Measurements from ENCODE around the gene RTEL1. TPM values are rescaled to one million over a fixed set of nuclear protein-coding genes. Genes with fewer than 3 reads are reported as not detected.

RTEL1 gene
- total RNA-seq, 1 experiment from 2014 or later: 33.4 TPM

DNA sequence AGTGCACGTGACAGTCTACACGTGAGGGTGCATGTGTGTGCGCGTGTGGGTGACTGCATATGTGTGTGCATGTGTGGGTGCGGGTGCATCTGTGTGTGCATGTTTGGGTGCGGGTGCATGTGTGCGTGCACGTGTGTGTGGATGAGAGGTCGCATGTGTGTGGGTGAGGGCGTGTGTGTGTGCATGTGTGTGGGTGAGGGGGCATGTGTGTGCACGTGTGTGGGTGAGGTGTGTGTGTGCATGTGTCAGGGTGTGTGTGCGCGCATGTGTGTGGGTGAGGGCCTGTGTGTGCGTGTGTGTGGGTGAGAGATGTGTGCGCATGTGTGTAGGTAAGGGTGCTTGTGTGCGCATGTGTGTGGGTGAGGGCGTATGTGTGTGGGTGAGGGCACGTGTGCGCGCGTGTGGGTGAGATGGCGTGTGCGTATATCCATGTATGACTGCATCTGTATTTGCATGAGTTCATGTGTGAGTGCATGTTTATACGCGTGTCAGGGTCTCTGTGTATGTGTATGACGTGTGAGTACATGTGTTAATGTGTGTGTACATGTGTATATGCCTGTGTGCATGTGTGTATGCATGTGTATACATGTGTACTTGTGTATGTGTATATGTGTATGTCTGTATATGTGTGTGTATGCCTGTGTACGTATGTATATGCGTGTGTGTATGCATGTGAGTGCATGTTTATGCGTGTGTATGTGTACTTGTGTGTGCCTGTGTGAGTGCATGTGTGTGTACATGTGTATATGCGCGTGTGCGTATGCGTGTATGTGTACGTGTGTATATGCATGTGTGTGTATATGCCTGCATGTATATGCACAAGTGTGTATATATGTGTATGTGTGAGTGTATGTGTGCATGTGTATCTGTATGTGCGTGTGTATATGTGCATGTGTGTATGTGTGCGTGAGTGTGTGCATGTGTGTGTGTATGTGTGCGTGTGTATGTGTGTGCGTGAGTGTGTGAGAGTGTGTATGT is 74.3 kb downstream of the RTEL1 start:
- Mint-ChIP-seq H3K27ac (no peak overlapping the region), H3K36me3 (ENCODE audit: insufficient read depth in 1 of 3, low read depth in 3 of 3) (peaks cover 11 to 37% (median 14%) of the 10 kb centered on the region in 3 experiments; a peak in 6 of 7 replicates), H3K4me1 (no peaks in the 10 kb centered on the region), H3K9me3 (no peaks in the 10 kb centered on the region), H3K27me3 (ENCODE audit: low read depth) (no peaks in the 10 kb centered on the region; the same call in 1 of the 2 replicates), H3K4me3 (no peak overlapping the region)
- H4K91ac ChIP-seq (ENCODE audit: insufficient read length, low read depth, low read length): no peak overlapping the region
- H3K9ac ChIP-seq (ENCODE audit: extremely low read depth, insufficient read length, low read length): no peak overlapping the region
- no peak overlapping the region for H2AFZ ChIP-seq (ENCODE audit: low read length)
- H3K4me1 ChIP-seq (ENCODE audit: insufficient read depth, low read length): no peaks in the 10 kb centered on the region
- H2BK12ac ChIP-seq (ENCODE audit: insufficient read length, low read depth, low read length): no peak overlapping the region
- H3K4ac ChIP-seq (ENCODE audit: low read depth, low read length): no peak overlapping the region
- H3K18ac ChIP-seq (ENCODE audit: insufficient read length, low read depth, low read length): no peak overlapping the region
- peaks cover 3% of the 10 kb centered on the region for H3K79me1 ChIP-seq (ENCODE audit: insufficient read depth, low read depth, low read length, poor library complexity, severe bottlenecking)
- no peak overlapping the region for H4K5ac ChIP-seq (ENCODE audit: insufficient read length, low read depth, low read length)
- no peaks in the 10 kb centered on the region for H4K20me1 ChIP-seq (ENCODE audit: control insufficient read depth, insufficient read depth, insufficient read length)
- no peak overlapping the region for H3K14ac ChIP-seq (ENCODE audit: insufficient read depth, low read length)
- no peak overlapping the region for H4K8ac ChIP-seq (replicated peaks; ENCODE audit: insufficient read length, low read depth, low read length)
- H3K4me2 ChIP-seq (ENCODE audit: insufficient read depth, insufficient read length, low read length): no peak overlapping the region
- no peak overlapping the region for H3K23ac ChIP-seq (ENCODE audit: insufficient read length, low read depth, low read length)
- H3K23me2 ChIP-seq (ENCODE audit: insufficient read length, low read depth, low read length, poor library complexity, severe bottlenecking): no peaks in the 10 kb centered on the region
- H2BK15ac ChIP-seq (ENCODE audit: low read depth, low read length): no peak overlapping the region
- H3K27ac ChIP-seq (ENCODE audit: insufficient read length, low read depth, low read length): no peak overlapping the region
- H3K9me3 ChIP-seq (ENCODE audit: control insufficient read depth, low read depth, low read length): no peaks in the 10 kb centered on the region
- WGBS (ENCODE audit: extremely low coverage, insufficient read length, low lambda C conversion rate): 100% methylated on average over 3 of the region's 38 CpGs
- H2BK120ac ChIP-seq (ENCODE audit: low read depth, low read length, poor library complexity, severe bottlenecking): no peak overlapping the region
- H3T11ph ChIP-seq (ENCODE audit: low read length): no peak overlapping the region
- no peaks in the 10 kb centered on the region for H3K27me3 ChIP-seq (ENCODE audit: insufficient read depth, low read length)
- no peak for DNase-seq
- no peak overlapping the region for H2BK20ac ChIP-seq (ENCODE audit: low read depth, low read length, poor library complexity, severe bottlenecking)
- no peak overlapping the region for H2AK5ac ChIP-seq (ENCODE audit: insufficient read length, low read length)
- no peak overlapping the region for H3K56ac ChIP-seq (ENCODE audit: insufficient read length, low read depth, low read length)
- TF ChIP-seq, protein P1, sequence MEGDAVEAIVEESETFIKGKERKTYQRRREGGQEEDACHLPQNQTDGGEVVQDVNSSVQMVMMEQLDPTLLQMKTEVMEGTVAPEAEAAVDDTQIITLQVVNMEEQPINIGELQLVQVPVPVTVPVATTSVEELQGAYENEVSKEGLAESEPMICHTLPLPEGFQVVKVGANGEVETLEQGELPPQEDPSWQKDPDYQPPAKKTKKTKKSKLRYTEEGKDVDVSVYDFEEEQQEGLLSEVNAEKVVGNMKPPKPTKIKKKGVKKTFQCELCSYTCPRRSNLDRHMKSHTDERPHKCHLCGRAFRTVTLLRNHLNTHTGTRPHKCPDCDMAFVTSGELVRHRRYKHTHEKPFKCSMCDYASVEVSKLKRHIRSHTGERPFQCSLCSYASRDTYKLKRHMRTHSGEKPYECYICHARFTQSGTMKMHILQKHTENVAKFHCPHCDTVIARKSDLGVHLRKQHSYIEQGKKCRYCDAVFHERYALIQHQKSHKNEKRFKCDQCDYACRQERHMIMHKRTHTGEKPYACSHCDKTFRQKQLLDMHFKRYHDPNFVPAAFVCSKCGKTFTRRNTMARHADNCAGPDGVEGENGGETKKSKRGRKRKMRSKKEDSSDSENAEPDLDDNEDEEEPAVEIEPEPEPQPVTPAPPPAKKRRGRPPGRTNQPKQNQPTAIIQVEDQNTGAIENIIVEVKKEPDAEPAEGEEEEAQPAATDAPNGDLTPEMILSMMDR (conservative IDR thresholded peaks at IDR 0.05): no peak
- H2BK5ac ChIP-seq (ENCODE audit: insufficient read length, low read length): no peak overlapping the region
- H3K79me2 ChIP-seq (ENCODE audit: insufficient read depth, low read length): no peaks in the 10 kb centered on the region
